ENCODE measurements around the gene MYO10.

DNA sequence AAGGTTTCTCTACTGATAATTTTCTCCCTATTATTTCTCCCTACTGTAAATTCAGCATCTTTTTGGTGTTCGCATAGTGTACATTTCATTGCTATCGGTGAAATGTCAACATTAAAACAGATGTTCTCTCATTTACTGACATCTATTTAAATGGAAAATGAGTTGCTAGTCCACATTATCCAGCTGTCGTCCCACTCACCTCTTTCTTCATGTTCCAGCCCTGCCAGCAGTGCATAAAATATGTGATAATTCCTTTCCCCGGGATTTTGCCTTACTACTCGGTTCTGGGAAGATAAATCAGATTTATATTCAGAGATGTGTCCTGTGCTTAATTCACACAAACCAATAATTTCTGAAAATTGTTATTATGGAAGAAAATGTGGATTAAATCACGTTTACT lies 155.8 kb downstream of the MYO10 start:
- TF ChIP-seq, protein P1, sequence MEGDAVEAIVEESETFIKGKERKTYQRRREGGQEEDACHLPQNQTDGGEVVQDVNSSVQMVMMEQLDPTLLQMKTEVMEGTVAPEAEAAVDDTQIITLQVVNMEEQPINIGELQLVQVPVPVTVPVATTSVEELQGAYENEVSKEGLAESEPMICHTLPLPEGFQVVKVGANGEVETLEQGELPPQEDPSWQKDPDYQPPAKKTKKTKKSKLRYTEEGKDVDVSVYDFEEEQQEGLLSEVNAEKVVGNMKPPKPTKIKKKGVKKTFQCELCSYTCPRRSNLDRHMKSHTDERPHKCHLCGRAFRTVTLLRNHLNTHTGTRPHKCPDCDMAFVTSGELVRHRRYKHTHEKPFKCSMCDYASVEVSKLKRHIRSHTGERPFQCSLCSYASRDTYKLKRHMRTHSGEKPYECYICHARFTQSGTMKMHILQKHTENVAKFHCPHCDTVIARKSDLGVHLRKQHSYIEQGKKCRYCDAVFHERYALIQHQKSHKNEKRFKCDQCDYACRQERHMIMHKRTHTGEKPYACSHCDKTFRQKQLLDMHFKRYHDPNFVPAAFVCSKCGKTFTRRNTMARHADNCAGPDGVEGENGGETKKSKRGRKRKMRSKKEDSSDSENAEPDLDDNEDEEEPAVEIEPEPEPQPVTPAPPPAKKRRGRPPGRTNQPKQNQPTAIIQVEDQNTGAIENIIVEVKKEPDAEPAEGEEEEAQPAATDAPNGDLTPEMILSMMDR (conservative IDR thresholded peaks at IDR 0.05; ENCODE audit: low read depth in 2 of 2), result no peak
- TF ChIP-seq EZH2 (IDR thresholded peaks at IDR 0.05; ENCODE audit: low read depth, unreplicated experiment) (no peak), CREB1 (CRISPR knock-in tag; IDR thresholded peaks at IDR 0.05; ENCODE audit: low read depth) (no peak), POLR2AphosphoS5 (IDR thresholded peaks at IDR 0.05; ENCODE audit: low read depth) (no peak), EZH2phosphoT487 (IDR thresholded peaks at IDR 0.05; ENCODE audit: unreplicated experiment) (no peak)
- TF ChIP-seq, protein P2, sequence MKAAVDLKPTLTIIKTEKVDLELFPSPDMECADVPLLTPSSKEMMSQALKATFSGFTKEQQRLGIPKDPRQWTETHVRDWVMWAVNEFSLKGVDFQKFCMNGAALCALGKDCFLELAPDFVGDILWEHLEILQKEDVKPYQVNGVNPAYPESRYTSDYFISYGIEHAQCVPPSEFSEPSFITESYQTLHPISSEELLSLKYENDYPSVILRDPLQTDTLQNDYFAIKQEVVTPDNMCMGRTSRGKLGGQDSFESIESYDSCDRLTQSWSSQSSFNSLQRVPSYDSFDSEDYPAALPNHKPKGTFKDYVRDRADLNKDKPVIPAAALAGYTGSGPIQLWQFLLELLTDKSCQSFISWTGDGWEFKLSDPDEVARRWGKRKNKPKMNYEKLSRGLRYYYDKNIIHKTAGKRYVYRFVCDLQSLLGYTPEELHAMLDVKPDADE (IDR thresholded peaks at IDR 0.05), result no peak
- TF ChIP-seq, protein P3, sequence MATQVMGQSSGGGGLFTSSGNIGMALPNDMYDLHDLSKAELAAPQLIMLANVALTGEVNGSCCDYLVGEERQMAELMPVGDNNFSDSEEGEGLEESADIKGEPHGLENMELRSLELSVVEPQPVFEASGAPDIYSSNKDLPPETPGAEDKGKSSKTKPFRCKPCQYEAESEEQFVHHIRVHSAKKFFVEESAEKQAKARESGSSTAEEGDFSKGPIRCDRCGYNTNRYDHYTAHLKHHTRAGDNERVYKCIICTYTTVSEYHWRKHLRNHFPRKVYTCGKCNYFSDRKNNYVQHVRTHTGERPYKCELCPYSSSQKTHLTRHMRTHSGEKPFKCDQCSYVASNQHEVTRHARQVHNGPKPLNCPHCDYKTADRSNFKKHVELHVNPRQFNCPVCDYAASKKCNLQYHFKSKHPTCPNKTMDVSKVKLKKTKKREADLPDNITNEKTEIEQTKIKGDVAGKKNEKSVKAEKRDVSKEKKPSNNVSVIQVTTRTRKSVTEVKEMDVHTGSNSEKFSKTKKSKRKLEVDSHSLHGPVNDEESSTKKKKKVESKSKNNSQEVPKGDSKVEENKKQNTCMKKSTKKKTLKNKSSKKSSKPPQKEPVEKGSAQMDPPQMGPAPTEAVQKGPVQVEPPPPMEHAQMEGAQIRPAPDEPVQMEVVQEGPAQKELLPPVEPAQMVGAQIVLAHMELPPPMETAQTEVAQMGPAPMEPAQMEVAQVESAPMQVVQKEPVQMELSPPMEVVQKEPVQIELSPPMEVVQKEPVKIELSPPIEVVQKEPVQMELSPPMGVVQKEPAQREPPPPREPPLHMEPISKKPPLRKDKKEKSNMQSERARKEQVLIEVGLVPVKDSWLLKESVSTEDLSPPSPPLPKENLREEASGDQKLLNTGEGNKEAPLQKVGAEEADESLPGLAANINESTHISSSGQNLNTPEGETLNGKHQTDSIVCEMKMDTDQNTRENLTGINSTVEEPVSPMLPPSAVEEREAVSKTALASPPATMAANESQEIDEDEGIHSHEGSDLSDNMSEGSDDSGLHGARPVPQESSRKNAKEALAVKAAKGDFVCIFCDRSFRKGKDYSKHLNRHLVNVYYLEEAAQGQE (IDR thresholded peaks at IDR 0.05; ENCODE audit: unreplicated experiment), result no peak

Measured in GM23338 (cell line).